Psoas muscle (tissue), 8 donors: Measurements from ENCODE around the gene ANKK1. TPM values are rescaled to one million over a fixed set of nuclear protein-coding genes. Genes with fewer than 3 reads are reported as not detected.

Source experiments
- ATAC-seq, 4 donors: fragments of 200-7000 bp; cut with Tn5 transposase; one replicate each; pipeline ENCODE4 v1.9.1; 2020; ENCODE audit warnings: moderate library complexity in 3 of 4, mild to moderate bottlenecking in 2 of 4
- DNase-seq, 2 donors: peaks; one replicate each; pipeline ENCODE4 v3.0.0-alpha.2; 2020
- H3K27ac ChIP-seq: fragments of 200-600 bp; one replicate; pipeline ENCODE4 v1.8.0; 2022
- H3K27me3 ChIP-seq, 3 donors: fragments of 200-600 bp in 1 of 3; one replicate each; pipeline versions ENCODE4 v1.6.1 to v1.8.0; 2013 to 2022; ENCODE audit warnings: low read length in 2 of 3, mild to moderate bottlenecking in 2 of 3, moderate library complexity in 1 of 3; ENCODE audit not compliant: insufficient read depth in 3 of 3
- H3K36me3 ChIP-seq, 2 donors: fragments of 200-600 bp in 1 of 2; one replicate each; pipeline versions ENCODE4 v1.6.1 to v1.8.0; 2013 to 2022; ENCODE audit warnings: low read depth in 1 of 2, mild to moderate bottlenecking in 1 of 2, moderate library complexity in 1 of 2; ENCODE audit not compliant: insufficient read depth in 1 of 2
- H3K4me1 ChIP-seq: fragments of 200-600 bp; one replicate; pipeline ENCODE4 v1.8.0; 2022
- H3K4me3 ChIP-seq: fragments of 200-600 bp; one replicate; pipeline ENCODE4 v1.8.0; 2022; ENCODE audit warnings: mild to moderate bottlenecking
- H3K9me3 ChIP-seq: fragments of 200-600 bp; one replicate; pipeline ENCODE4 v1.8.0; 2022
- CTCF ChIP-seq: fragments of 200-600 bp; IDR thresholded peaks from one replicate; pipeline ENCODE4 v1.8.0; 2022; ENCODE audit warnings: antibody characterized with exemption
- WGBS, 3 donors: extraction: QIAGEN DNeasy Blood & Tissue Kit; methylation state at CpG; one replicate each; pipeline versions ENCODE4 v1.1.6 to v1.1.7; 2013; 5-methylcytosine and 5-hydroxymethylcytosine counted together
- intact Hi-C, 2 donors: fragments of 100-400 bp; cut with DNase I; formaldehyde crosslinking; loops; one replicate each; pipeline versions ENCODE4 v1.11.0 to v1.14.2; 2022
- polyA plus RNA-seq, 3 donors: library from polyadenylated mRNA; stranded (reverse); fragments of 200-250 nt; gene quantifications; one replicate each; pipeline ENCODE4 v1.2.3, GENCODE V29; 2013
- total RNA-seq, 4 donors: library from RNA; stranded (reverse); fragmentation: NEBNext Ultra II Directional in 2 of 4; extraction: Animal tissue kit (Norgen Biotek cat#: 25700) in 2 of 4; gene quantifications; one replicate each; pipeline versions ENCODE4 v1.2.1 to v1.2.4, GENCODE V29; 2021 to 2023
- donor health status: healthy with polysubstance abuse.
- donor health status: DM: no; HTN: no; CAD: no; lungs with moderate emphysema.
- donor health status: Bipolar disorder and iron deficiency.
- donor health status: healthy.
- donor health status: DM: yes; HTN: yes; CAD: no.
- donor health status: DM: no; HTN: no; CAD: no.
- donor health status: DM: no; HTN: no; CAD: no.
- donor health status: DM: yes; HTN: yes; CAD: no.

ANKK1 gene
- total and polyA plus RNA-seq, 7 donors, result 0.04 to 0.34 (median 0.29) TPM; not detected in 2

- intact Hi-C loops, result no loop called here
- Histone ChIP-seq H3K9me3 (no peaks in the 10 kb centered on the region), H3K4me3 (no peak overlapping the region), H3K27ac (no peak overlapping the region), H3K27me3 (no peaks in the 10 kb centered on the region), H3K36me3 (peaks cover 3 to 68% of the 10 kb centered on the region in 2 donors), H3K4me1 (no peaks in the 10 kb centered on the region)
- DNase-seq, result no peak
- ATAC-seq, result no peak
- no peak for TF ChIP-seq CTCF
- 72 to 78% (median 78%) methylated on average over 8 of the region's 8 CpGs for WGBS, 3 donors
Measured at GRCh38 chr11:113345978-113346377, 41.6 kb upstream of the ANKK1 start.

- 96 to 97% (median 96%) methylated on average over 3 of the region's 3 CpGs for WGBS, 3 donors
- DNase-seq (no peak), ATAC-seq (no peak)
- no peaks in the 10 kb centered on the region for H3K27me3 ChIP-seq
- TF ChIP-seq CTCF, result no peak
- intact Hi-C loops, result no loop called here
- no peaks in the 10 kb centered on the region for H3K9me3 ChIP-seq
- peaks cover 0 to 46% of the 10 kb centered on the region in 2 donors for H3K36me3 ChIP-seq
- H3K4me3 ChIP-seq, result no peak overlapping the region
- no peak overlapping the region for H3K27ac ChIP-seq
- H3K4me1 ChIP-seq, result no peaks in the 10 kb centered on the region
Measured at GRCh38 chr11:113349528-113349927, 38.1 kb upstream of the ANKK1 start.

- ATAC-seq, result no peak
- WGBS, 3 donors, result 88 to 92% (median 90%) methylated on average over 11 of the region's 11 CpGs
- intact Hi-C loops, result no loop called here
Measured at GRCh38 chr11:113350336-113351067, 37.1 kb upstream of the ANKK1 start.

GRCh38 chr11:113351068-113351450 lies 36.5 kb upstream of the ANKK1 start:
- H3K4me3 ChIP-seq, result no peak overlapping the region
- H3K9me3 ChIP-seq, result no peaks in the 10 kb centered on the region
- intact Hi-C loops, result no loop called here
- ATAC-seq, result no peak
- DNase-seq, result no peak
- no peaks in the 10 kb centered on the region for H3K27me3 ChIP-seq
- TF ChIP-seq CTCF, result no peak
- peaks cover 0 to 38% of the 10 kb centered on the region in 2 donors for H3K36me3 ChIP-seq
- no peaks in the 10 kb centered on the region for H3K4me1 ChIP-seq
- WGBS, 3 donors, result 70 to 79% (median 78%) methylated on average over 3 of the region's 3 CpGs
- H3K27ac ChIP-seq, result no peak overlapping the region

More at GRCh38 chr11:113350336-113351067, 37.1 kb upstream of the ANKK1 start:
- no peak overlapping the region for H3K27ac ChIP-seq
- TF ChIP-seq CTCF, result no peak
- peaks cover 0 to 38% of the 10 kb centered on the region in 2 donors for H3K36me3 ChIP-seq
- no peak for DNase-seq
- no peak overlapping the region for H3K4me3 ChIP-seq
- no peaks in the 10 kb centered on the region for H3K27me3 ChIP-seq
- H3K4me1 ChIP-seq, result no peaks in the 10 kb centered on the region
- H3K9me3 ChIP-seq, result no peaks in the 10 kb centered on the region

GRCh38 chr11:113351480-113351879 lies 36.1 kb upstream of the ANKK1 start:
- Histone ChIP-seq H3K27me3 (no peaks in the 10 kb centered on the region), H3K27ac (no peak overlapping the region), H3K36me3 (peaks cover 3 to 38% of the 10 kb centered on the region in 2 donors), H3K9me3 (peaks cover 3% of the 10 kb centered on the region), H3K4me1 (no peaks in the 10 kb centered on the region), H3K4me3 (no peak overlapping the region)
- ATAC-seq, result no peak
- intact Hi-C loops, result no loop called here
- WGBS, 3 donors, result 85 to 88% (median 86%) methylated on average over 4 of the region's 4 CpGs
- no peak for DNase-seq
- no peak for TF ChIP-seq CTCF
